Pancreas (tissue), 10 donors: ENCODE results near the gene CASP14. TPM values are rescaled to one million over a fixed set of nuclear protein-coding genes. Genes with fewer than 3 reads are reported as not detected.

ENCODE experiments used
- ATAC-seq, 4 donors: fragments of 200-7000 bp; cut with Tn5 transposase; one replicate each; pipeline versions ENCODE4 v1.8.0 to v1.9.1; 2020; ENCODE audit warnings: mild to moderate bottlenecking in 4 of 4, moderate library complexity in 4 of 4
- DNase-seq, 6 donors: peaks; one replicate each; pipeline ENCODE4 v3.0.0-alpha.2; 2020
- FAIRE-seq: peaks from 2 replicates; lab custom pipeline; 2012; peaks lifted over from hg19 to GRCh38; lab: Jason Lieb, UNC
- H3K27ac ChIP-seq, 4 donors: fragments of 200-600 bp; sonication (generic); 1 replicate in 3 of 4; 2 replicates in 1 of 4; pipeline versions ENCODE4 v1.5.0 to v1.8.0; 2020
- H3K27me3 ChIP-seq, 4 donors: fragments of 200-600 bp; one replicate each; pipeline ENCODE4 v1.8.0; 2021
- H3K36me3 ChIP-seq, 3 donors: fragments of 200-600 bp; sonication (generic) in 1 of 3; one replicate each; pipeline versions ENCODE4 v1.5.0 to v1.8.0; 2020 to 2021
- H3K4me1 ChIP-seq, 3 donors: fragments of 200-600 bp; one replicate each; pipeline ENCODE4 v1.8.0; 2021
- H3K4me3 ChIP-seq, 4 donors: fragments of 200-600 bp; sonication (generic) in 2 of 4; one replicate each; pipeline versions ENCODE4 v1.5.0 to v1.8.0; 2020 to 2021
- H3K9me3 ChIP-seq, 4 donors: fragments of 200-600 bp; one replicate each; pipeline ENCODE4 v1.8.0; 2021
- WGBS, 2 donors: extraction: QIAGEN DNeasy Blood & Tissue Kit; methylation state at CpG; one replicate each; pipeline ENCODE4 v1.1.7; 2013; 5-methylcytosine and 5-hydroxymethylcytosine counted together
- intact Hi-C, 3 donors: fragments of 100-400 bp; cut with DNase I; formaldehyde crosslinking; loops; one replicate each; pipeline versions ENCODE4 v1.11.1 to v1.14.2; 2022
- polyA plus RNA-seq, 2 donors: library from polyadenylated mRNA; stranded (reverse); fragments of 200-250 nt; gene quantifications; one replicate each; pipeline ENCODE4 v1.2.3, GENCODE V29; 2013
- total RNA-seq, 6 donors: library from RNA; stranded (reverse); fragmentation: NEBNext Ultra II Directional in 4 of 6; extraction: Animal tissue kit (Norgen Biotek cat#: 25700) in 4 of 6; gene quantifications; one replicate each; pipeline versions ENCODE4 v1.2.1 to v1.2.4, GENCODE V29; 2021 to 2023
- TF ChIP-seq, protein P1 (sequence below), 4 donors: fragments of 200-600 bp; sonication (generic) in 3 of 4; IDR thresholded peaks; one replicate each; pipeline versions ENCODE4 v1.5.0 to v1.8.0; 2021; ENCODE audit warnings: antibody characterized with exemption in 4 of 4
- donor health status: healthy with polysubstance abuse.
- donor health status: DM: no; HTN: no; CAD: no; lungs with moderate emphysema.
- donor health status: DM: no; HTN: no; CAD: no.
- donor health status: control.
- donor health status: control.
- donor health status: Bipolar disorder and iron deficiency.
- donor health status: DM: yes; HTN: yes; CAD: no.
- donor health status: DM: no; HTN: no; CAD: no.
- donor health status: DM: no; HTN: no; CAD: no.
- donor health status: DM: yes; HTN: yes; CAD: no.

Gene CASP14
- total and polyA plus RNA-seq, 8 donors: 0.04 to 0.73 (median 0.14) TPM; not detected in 3

DNA sequence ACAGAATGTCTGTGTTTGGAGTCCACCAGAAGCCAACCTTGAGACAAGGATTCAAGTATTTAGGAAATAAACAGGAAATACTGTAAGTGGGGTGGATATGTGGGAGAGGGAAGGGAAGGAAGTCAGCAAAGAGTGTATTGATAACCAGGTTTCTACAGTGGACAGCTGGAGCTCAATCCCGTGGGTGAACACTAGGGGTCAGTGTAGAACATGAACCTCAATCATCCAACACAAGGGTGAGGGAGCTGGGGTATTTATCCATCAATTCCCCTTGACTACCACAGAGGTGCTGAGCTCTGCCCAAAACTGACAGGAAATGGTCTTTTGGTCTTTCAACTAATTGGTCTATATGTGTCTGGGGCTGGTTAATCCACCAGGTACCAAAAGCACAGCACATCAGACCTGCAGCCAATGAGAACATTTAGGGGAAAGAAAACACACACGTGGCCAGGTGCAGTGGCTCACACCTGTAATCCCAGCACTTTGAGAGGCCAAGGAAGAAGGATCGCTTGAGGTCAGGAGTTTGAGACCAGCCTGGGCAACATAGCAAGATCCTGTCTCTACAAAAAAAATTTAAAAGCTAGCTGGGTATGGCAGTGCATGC, 52.3 kb downstream of the CASP14 start:
- FAIRE-seq: no peak
- DNase-seq: no peak
- TF ChIP-seq, protein P1, sequence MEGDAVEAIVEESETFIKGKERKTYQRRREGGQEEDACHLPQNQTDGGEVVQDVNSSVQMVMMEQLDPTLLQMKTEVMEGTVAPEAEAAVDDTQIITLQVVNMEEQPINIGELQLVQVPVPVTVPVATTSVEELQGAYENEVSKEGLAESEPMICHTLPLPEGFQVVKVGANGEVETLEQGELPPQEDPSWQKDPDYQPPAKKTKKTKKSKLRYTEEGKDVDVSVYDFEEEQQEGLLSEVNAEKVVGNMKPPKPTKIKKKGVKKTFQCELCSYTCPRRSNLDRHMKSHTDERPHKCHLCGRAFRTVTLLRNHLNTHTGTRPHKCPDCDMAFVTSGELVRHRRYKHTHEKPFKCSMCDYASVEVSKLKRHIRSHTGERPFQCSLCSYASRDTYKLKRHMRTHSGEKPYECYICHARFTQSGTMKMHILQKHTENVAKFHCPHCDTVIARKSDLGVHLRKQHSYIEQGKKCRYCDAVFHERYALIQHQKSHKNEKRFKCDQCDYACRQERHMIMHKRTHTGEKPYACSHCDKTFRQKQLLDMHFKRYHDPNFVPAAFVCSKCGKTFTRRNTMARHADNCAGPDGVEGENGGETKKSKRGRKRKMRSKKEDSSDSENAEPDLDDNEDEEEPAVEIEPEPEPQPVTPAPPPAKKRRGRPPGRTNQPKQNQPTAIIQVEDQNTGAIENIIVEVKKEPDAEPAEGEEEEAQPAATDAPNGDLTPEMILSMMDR (IDR thresholded peaks at IDR 0.05): peak; percentile 22 to 42 (median 29)
- H3K4me1 ChIP-seq: no peaks in the 10 kb centered on the region
- H3K36me3 ChIP-seq: no peaks in the 10 kb centered on the region
- H3K4me3 ChIP-seq: no peak overlapping the region
- intact Hi-C loops: no loop called here
- no peaks in the 10 kb centered on the region for H3K27me3 ChIP-seq
- no peaks in the 10 kb centered on the region for H3K9me3 ChIP-seq
- 51 to 54% methylated on average over 3 of the region's 3 CpGs for WGBS, 2 donors
- ATAC-seq: peak in 3 of 4 donors; percentile 52 to 73 (median 56)
- no peak overlapping the region for H3K27ac ChIP-seq

DNA sequence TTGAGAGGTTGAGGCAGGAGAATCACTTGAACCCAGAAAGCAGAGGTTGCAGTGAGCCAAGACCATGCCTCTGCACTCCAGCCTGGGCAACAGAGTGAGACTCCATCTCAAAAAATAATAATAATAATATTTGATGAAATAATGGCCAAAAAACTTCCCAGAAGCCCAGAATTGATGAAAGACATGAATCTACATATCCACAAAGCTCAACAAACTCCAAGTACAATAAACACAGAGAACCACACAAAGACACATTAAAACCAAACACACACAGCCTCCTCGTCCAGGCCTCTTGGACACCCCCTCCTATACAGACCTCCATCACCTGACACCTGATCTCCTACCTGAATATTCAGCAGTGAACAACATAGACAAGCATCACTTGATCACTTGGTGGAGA, 54.7 kb downstream of the CASP14 start:
- DNase-seq (no peak), FAIRE-seq (no peak), ATAC-seq (no peak)
- Histone ChIP-seq H3K4me1 (no peaks in the 10 kb centered on the region), H3K36me3 (no peaks in the 10 kb centered on the region), H3K27me3 (no peaks in the 10 kb centered on the region), H3K4me3 (no peak overlapping the region), H3K27ac (no peak overlapping the region), H3K9me3 (no peaks in the 10 kb centered on the region)
- intact Hi-C loops: no loop called here
- TF ChIP-seq, protein P1 (IDR thresholded peaks at IDR 0.05): no peak
- WGBS, 2 donors: 83 to 92% methylated on average over 1 of the region's 1 CpG

DNA sequence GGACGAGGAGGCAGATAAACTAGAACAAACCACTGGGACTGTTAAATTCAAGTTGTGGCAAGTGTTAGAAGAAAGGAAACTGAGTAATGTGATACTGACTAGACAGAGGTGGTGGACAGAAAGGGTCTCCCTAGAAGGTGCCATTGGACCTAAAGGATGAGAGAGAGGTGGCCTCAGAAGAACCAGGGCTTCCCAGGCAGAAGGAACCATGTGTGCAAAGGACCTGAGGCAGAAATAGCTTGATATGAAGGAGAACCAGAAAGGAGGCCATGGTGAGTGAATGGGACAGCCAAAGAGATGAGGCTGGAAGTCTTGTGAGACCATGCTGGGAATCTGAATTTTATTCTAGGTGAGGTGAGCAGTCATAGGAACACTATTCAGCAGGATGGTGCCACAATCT, 55.1 kb downstream of the CASP14 start:
- no peaks in the 10 kb centered on the region for H3K36me3 ChIP-seq
- intact Hi-C loops: no loop called here
- FAIRE-seq (no peak), ATAC-seq (no peak), DNase-seq (no peak)
- no peak overlapping the region for H3K27ac ChIP-seq
- H3K4me3 ChIP-seq: no peak overlapping the region
- H3K9me3 ChIP-seq: no peaks in the 10 kb centered on the region
- WGBS, 2 donors: 57 to 69% methylated on average over 1 of the region's 1 CpG
- TF ChIP-seq, protein P1 (IDR thresholded peaks at IDR 0.05): no peak
- H3K27me3 ChIP-seq: no peaks in the 10 kb centered on the region
- no peaks in the 10 kb centered on the region for H3K4me1 ChIP-seq

DNA sequence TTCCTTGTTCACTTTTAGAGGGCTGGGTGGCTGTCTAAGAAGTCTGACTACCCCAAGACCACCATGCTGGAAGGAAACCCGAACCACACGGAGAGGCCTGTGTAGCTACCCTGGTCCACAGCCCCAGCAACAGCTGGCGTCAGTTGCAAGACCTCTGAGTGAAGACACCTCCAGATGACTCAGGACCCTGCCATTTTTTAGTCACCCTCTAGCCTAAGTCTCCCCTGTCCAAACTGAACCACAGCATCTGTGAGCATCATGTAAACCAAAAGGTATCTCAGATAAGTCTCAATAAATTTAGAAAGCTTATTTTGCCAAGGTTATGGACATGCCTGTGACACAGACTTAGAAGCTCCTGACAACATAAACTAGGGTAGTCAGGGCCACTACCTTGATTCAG, 55.8 kb downstream of the CASP14 start:
- intact Hi-C loops: no loop called here
- no peaks in the 10 kb centered on the region for H3K27me3 ChIP-seq
- 88 to 95% methylated on average over 3 of the region's 3 CpGs for WGBS, 2 donors
- H3K36me3 ChIP-seq: no peaks in the 10 kb centered on the region
- TF ChIP-seq, protein P1 (IDR thresholded peaks at IDR 0.05): no peak
- no peak overlapping the region for H3K27ac ChIP-seq
- H3K4me3 ChIP-seq: no peak overlapping the region
- DNase-seq (no peak), ATAC-seq (no peak), FAIRE-seq (no peak)
- no peaks in the 10 kb centered on the region for H3K9me3 ChIP-seq
- H3K4me1 ChIP-seq: no peaks in the 10 kb centered on the region
